HCT116 (cell line): ENCODE measurements around the gene DENND4B. TPM values are rescaled to one million over a fixed set of nuclear protein-coding genes. Genes with fewer than 3 reads are reported as not detected.

Experiments
- ATAC-seq: fragments of 200-7000 bp; cut with Tn5 transposase; 2 replicates; pipeline ENCODE4 v1.9.1; 2020; ENCODE audit warnings: mild to moderate bottlenecking, moderate library complexity
- BruUV-seq: library from RNA; stranded (reverse); fragments of 400-500 nt; replicated peaks from 2 replicates; lab custom pipeline; 2021; lab: Mats Ljungman, UMichigan
- CTCF ChIA-PET: fragments of 300-600 bp; sonication (Branson Sonifier 250); formaldehyde crosslinking; loops from one replicate; lab custom pipeline; 2021; ENCODE audit warnings: antibody characterized with exemption; lab: Charles Lee
- POLR2A ChIA-PET: fragments of 300-600, 350-600 bp; sonication (Branson Sonifier 250); formaldehyde crosslinking; loops from one replicate; lab custom pipeline; 2021; ENCODE audit warnings: antibody characterized with exemption; lab: Charles Lee
- RAD21 ChIA-PET, 2 experiments: fragments of 300-600 bp; sonication (Branson Sonifier 250); formaldehyde crosslinking; loops; one replicate each; lab custom pipeline; 2023; ENCODE audit warnings: low total read pairs in 2 of 2; ENCODE audit not compliant: uncharacterized antibody in 2 of 2, unreplicated experiment in 2 of 2, low non-redundant PET in 1 of 2; lab: Charles Lee
- DNase-seq: peaks from one replicate; pipeline ENCODE4 v3.0.0-alpha.2; 2010; ENCODE audit warnings: low read depth, low spot score
- H2AFZ ChIP-seq: fragments of 200-600 bp; shearing (Covaris generic), sonication (generic); 2 replicates; pipeline ENCODE4 v1.6.1; 2017; ENCODE audit warnings: low read depth, mixed run types, mixed read lengths, antibody characterized with exemption, low read length; ENCODE audit not compliant: poor library complexity, severe bottlenecking
- H3K27ac ChIP-seq: 2 replicates; pipeline ENCODE4 v1.5.1; 2012; ENCODE audit warnings: low read depth, low read length
- H3K27me3 ChIP-seq: fragments of 200-600 bp; sonication (generic); 2 replicates; pipeline ENCODE4 v1.6.1; 2016; ENCODE audit warnings: mixed run types, low read length, mixed read lengths; ENCODE audit not compliant: insufficient read depth
- H3K36me3 ChIP-seq, 2 experiments: fragments of 200-500 bp in 1 of 2; fragments of 200-600 bp in 1 of 2; sonication (Bioruptor generic) in 1 of 2; sonication (generic) in 1 of 2; 2 replicates each; pipeline versions ENCODE4 v1.5.1 to v1.6.1; 2014 to 2016; ENCODE audit warnings: low read length in 2 of 2, inconsistent platforms in 1 of 2, mixed read lengths in 1 of 2, mixed run types in 1 of 2; ENCODE audit not compliant: insufficient read depth in 2 of 2, control insufficient read depth in 1 of 2
- H3K4me1 ChIP-seq, 2 experiments: fragments of 200-600 bp in 1 of 2; sonication (generic) in 1 of 2; 2 replicates each; pipeline versions ENCODE4 v1.5.1 to v1.6.1; 2012 to 2017; ENCODE audit warnings: low read length in 2 of 2, inconsistent platforms in 1 of 2, mild to moderate bottlenecking in 1 of 2, mixed read lengths in 1 of 2, mixed run types in 1 of 2, moderate library complexity in 1 of 2; ENCODE audit not compliant: insufficient read depth in 2 of 2, control insufficient read depth in 1 of 2
- H3K4me2 ChIP-seq: fragments of 200-600 bp; sonication (generic); 2 replicates; pipeline ENCODE4 v1.6.1; 2017; ENCODE audit warnings: mixed run types, low read length, mixed read lengths
- H3K4me3 ChIP-seq, 2 experiments: fragments of 200-600 bp in 1 of 2; sonication (generic) in 1 of 2; replicated peaks in 1 of 2; 2 replicates each; pipeline ENCODE4 v1.5.1; 2011 to 2016; ENCODE audit warnings: low read length in 2 of 2, control low read depth in 1 of 2, low read depth in 1 of 2, mild to moderate bottlenecking in 1 of 2, mixed read lengths in 1 of 2, mixed run types in 1 of 2
- H3K79me2 ChIP-seq: fragments of 200-600 bp; sonication (generic); 2 replicates; pipeline ENCODE4 v1.6.1; 2017; ENCODE audit warnings: mild to moderate bottlenecking, mixed run types, low read length, moderate library complexity, mixed read lengths; ENCODE audit not compliant: insufficient read depth
- H3K9ac ChIP-seq: fragments of 200-600 bp; sonication (generic); 2 replicates; pipeline ENCODE4 v1.6.1; 2016; ENCODE audit warnings: low read length, mixed read lengths
- H3K9me2 ChIP-seq: fragments of 200-600 bp; sonication (generic), shearing (Covaris generic); 2 replicates; pipeline ENCODE4 v1.6.1; 2017; ENCODE audit warnings: mixed run types, mild to moderate bottlenecking, moderate library complexity; ENCODE audit not compliant: insufficient read depth
- H3K9me3 ChIP-seq, 2 experiments: fragments of 200-500 bp in 1 of 2; fragments of 200-600 bp in 1 of 2; sonication (Bioruptor generic) in 1 of 2; sonication (generic) in 1 of 2; 2 replicates each; pipeline ENCODE4 v1.6.1; 2014 to 2017; ENCODE audit warnings: low read length in 2 of 2, mixed read lengths in 2 of 2, inconsistent platforms in 1 of 2, low read depth in 1 of 2, mild to moderate bottlenecking in 1 of 2, mixed run types in 1 of 2, moderate library complexity in 1 of 2; ENCODE audit not compliant: control insufficient read depth in 1 of 2, insufficient read depth in 1 of 2
- H4K20me1 ChIP-seq: fragments of 200-600 bp; sonication (generic), shearing (Covaris generic); 2 replicates; pipeline ENCODE4 v1.6.1; 2017; ENCODE audit warnings: mixed run types, mild to moderate bottlenecking, moderate library complexity; ENCODE audit not compliant: insufficient read depth
- ATF3 ChIP-seq: IDR thresholded peaks from 2 replicates; pipeline ENCODE4 v1.6.1; 2012
- CBX3 ChIP-seq: IDR thresholded peaks from 2 replicates; pipeline ENCODE4 v1.6.1; 2012; ENCODE audit warnings: low read depth
- CEBPB ChIP-seq: IDR thresholded peaks from 2 replicates; pipeline ENCODE4 v1.6.1; 2012; ENCODE audit warnings: low read depth
- CTCF ChIP-seq, 3 experiments: fragments of 200-600 bp in 1 of 3; sonication (generic) in 1 of 3; IDR thresholded peaks in 2 of 3; conservative IDR thresholded peaks in 1 of 3; 2 replicates each; pipeline ENCODE4 v1.5.1; 2012 to 2017; ENCODE audit warnings: low read depth in 2 of 3, low read length in 2 of 3, antibody characterized with exemption in 1 of 3, borderline replicate concordance in 1 of 3, control low read depth in 1 of 3, mild to moderate bottlenecking in 1 of 3, mixed read lengths in 1 of 3, mixed run types in 1 of 3, moderate library complexity in 1 of 3; ENCODE audit not compliant: insufficient read depth in 1 of 3
- EGR1 ChIP-seq: IDR thresholded peaks from 2 replicates; pipeline ENCODE4 v1.6.1; 2012; ENCODE audit warnings: low read depth
- ELF1 ChIP-seq: IDR thresholded peaks from 2 replicates; pipeline ENCODE4 v1.6.1; 2012; ENCODE audit warnings: low read depth, borderline replicate concordance
- EZH2phosphoT487 ChIP-seq: fragments of 200-600 bp; IDR thresholded peaks from 2 replicates; pipeline ENCODE4 v1.6.1; 2018; ENCODE audit warnings: antibody characterized with exemption, borderline replicate concordance
- MAX ChIP-seq: IDR thresholded peaks from 2 replicates; pipeline ENCODE4 v1.6.1; 2012
- POLR2A ChIP-seq: IDR thresholded peaks from 2 replicates; pipeline ENCODE4 v1.7.0; 2011; ENCODE audit warnings: borderline replicate concordance; ENCODE audit not compliant: insufficient read depth, insufficient read length; ENCODE audit errors: extremely low read depth
- POLR2AphosphoS5 ChIP-seq: IDR thresholded peaks from 2 replicates; pipeline ENCODE4 v1.6.1; 2011; ENCODE audit warnings: mild to moderate bottlenecking, low read depth, low read length, moderate library complexity
- RAD21 ChIP-seq: IDR thresholded peaks from 2 replicates; pipeline ENCODE4 v1.6.1; 2012; ENCODE audit warnings: low read depth, mild to moderate bottlenecking
- SIN3A ChIP-seq: IDR thresholded peaks from 2 replicates; pipeline ENCODE4 v1.6.1; 2012; ENCODE audit warnings: low read depth
- SP1 ChIP-seq: IDR thresholded peaks from 2 replicates; pipeline ENCODE4 v1.6.1; 2012; ENCODE audit warnings: low read depth
- SRF ChIP-seq: IDR thresholded peaks from 2 replicates; pipeline ENCODE4 v1.6.1; 2012; ENCODE audit warnings: low read depth
- TCF7L2 ChIP-seq: IDR thresholded peaks from 2 replicates; pipeline ENCODE4 v1.7.0; 2011; ENCODE audit warnings: borderline replicate concordance, inconsistent platforms; ENCODE audit not compliant: insufficient read depth, insufficient read length; ENCODE audit errors: extremely low read depth
- ZBTB33 ChIP-seq: IDR thresholded peaks from 2 replicates; pipeline ENCODE4 v1.6.1; 2011; ENCODE audit warnings: mild to moderate bottlenecking, low read length, moderate library complexity; ENCODE audit not compliant: insufficient replicate concordance; ENCODE audit errors: extremely low read depth
- ZFX ChIP-seq: fragments of 450-650 bp; IDR thresholded peaks from 2 replicates; pipeline ENCODE4 v1.6.1; 2017
- ZNF274 ChIP-seq: fragments of 200-500 bp; sonication (Bioruptor generic); IDR thresholded peaks from 2 replicates; pipeline ENCODE4 v1.6.1; 2014; ENCODE audit warnings: mild to moderate bottlenecking, low read depth, low read length, inconsistent platforms
- intact Hi-C: fragments of 100-400 bp; cut with micrococcal nuclease; formaldehyde crosslinking; loops from 2 replicates; pipeline ENCODE4 v1.10.0; 2022
- total RNA-seq: library from RNA; stranded (reverse); gene quantifications from one replicate; pipeline ENCODE4 v1.2.1, GENCODE V29; 2021; ENCODE audit not compliant: unreplicated experiment
- TF ChIP-seq, protein P1 (sequence below): IDR thresholded peaks from 2 replicates; pipeline ENCODE4 v1.6.1; 2012; ENCODE audit warnings: low read depth

Gene DENND4B
- total RNA-seq, 1 experiment from 2014 or later: 70.8 TPM

GRCh38 chr1:153906396-153906795, 40.1 kb downstream of the DENND4B start:
- H3K9me2 ChIP-seq: no peaks in the 10 kb centered on the region
- TF ChIP-seq ZFX: no peak
- no peak for TF ChIP-seq SIN3A
- TF ChIP-seq ATF3: no peak
- TF ChIP-seq CEBPB: no peak
- no peak for TF ChIP-seq MAX
- TF ChIP-seq TCF7L2: no peak
- no peak for TF ChIP-seq RAD21
- TF ChIP-seq, protein P1, sequence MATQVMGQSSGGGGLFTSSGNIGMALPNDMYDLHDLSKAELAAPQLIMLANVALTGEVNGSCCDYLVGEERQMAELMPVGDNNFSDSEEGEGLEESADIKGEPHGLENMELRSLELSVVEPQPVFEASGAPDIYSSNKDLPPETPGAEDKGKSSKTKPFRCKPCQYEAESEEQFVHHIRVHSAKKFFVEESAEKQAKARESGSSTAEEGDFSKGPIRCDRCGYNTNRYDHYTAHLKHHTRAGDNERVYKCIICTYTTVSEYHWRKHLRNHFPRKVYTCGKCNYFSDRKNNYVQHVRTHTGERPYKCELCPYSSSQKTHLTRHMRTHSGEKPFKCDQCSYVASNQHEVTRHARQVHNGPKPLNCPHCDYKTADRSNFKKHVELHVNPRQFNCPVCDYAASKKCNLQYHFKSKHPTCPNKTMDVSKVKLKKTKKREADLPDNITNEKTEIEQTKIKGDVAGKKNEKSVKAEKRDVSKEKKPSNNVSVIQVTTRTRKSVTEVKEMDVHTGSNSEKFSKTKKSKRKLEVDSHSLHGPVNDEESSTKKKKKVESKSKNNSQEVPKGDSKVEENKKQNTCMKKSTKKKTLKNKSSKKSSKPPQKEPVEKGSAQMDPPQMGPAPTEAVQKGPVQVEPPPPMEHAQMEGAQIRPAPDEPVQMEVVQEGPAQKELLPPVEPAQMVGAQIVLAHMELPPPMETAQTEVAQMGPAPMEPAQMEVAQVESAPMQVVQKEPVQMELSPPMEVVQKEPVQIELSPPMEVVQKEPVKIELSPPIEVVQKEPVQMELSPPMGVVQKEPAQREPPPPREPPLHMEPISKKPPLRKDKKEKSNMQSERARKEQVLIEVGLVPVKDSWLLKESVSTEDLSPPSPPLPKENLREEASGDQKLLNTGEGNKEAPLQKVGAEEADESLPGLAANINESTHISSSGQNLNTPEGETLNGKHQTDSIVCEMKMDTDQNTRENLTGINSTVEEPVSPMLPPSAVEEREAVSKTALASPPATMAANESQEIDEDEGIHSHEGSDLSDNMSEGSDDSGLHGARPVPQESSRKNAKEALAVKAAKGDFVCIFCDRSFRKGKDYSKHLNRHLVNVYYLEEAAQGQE: no peak
- no peak for TF ChIP-seq ELF1
- TF ChIP-seq ZBTB33: no peak
- no peak for TF ChIP-seq CTCF (IDR thresholded peaks at IDR 0.05 in 2 of 3, conservative IDR thresholded peaks at IDR 0.05 in 1 of 3; ENCODE audit: borderline replicate concordance in 1 of 3, insufficient read depth in 1 of 3, low read depth in 2 of 3, low read length in 2 of 3)
- TF ChIP-seq SP1: no peak
- no peak for TF ChIP-seq EZH2phosphoT487
- no peak for TF ChIP-seq SRF
- TF ChIP-seq POLR2AphosphoS5: no peak
- TF ChIP-seq EGR1: no peak
- TF ChIP-seq CBX3: no peak
- TF ChIP-seq POLR2A: no peak
- no peak for TF ChIP-seq ZNF274
- no peak for ATAC-seq
- no peak overlapping the region for H2AFZ ChIP-seq
- ChIA-PET CTCF (no interaction called here), POLR2A (no interaction called here), RAD21 (no interaction called here)
- H3K36me3 ChIP-seq: 0 out of 4 replicates have a peak, but pooled peaks cover 0 to 3% of the 10 kb centered on the region in 2 experiments
- H3K27ac ChIP-seq: no peak overlapping the region
- no TSS peak for BruUV-seq
- no peaks in the 10 kb centered on the region for H3K27me3 ChIP-seq
- DNase-seq: no peak
- peak overlapping the region; percentile 21; the same call in 1 of the 2 replicates for H3K4me2 ChIP-seq
- H3K4me3 ChIP-seq: no peak overlapping the region
- peaks cover 0 to 22% of the 10 kb centered on the region in 2 experiments; a peak in 3 of 4 replicates for H3K4me1 ChIP-seq
- no peak overlapping the region for H3K9ac ChIP-seq
- intact Hi-C loops: loop anchor here (10.0 kb wide), 1 partner anchor 52 kb away; no protein-coding TSS in a partner anchor
- no peaks in the 10 kb centered on the region for H3K9me3 ChIP-seq
- H4K20me1 ChIP-seq: no peaks in the 10 kb centered on the region
- H3K79me2 ChIP-seq: peaks cover 85% of the 10 kb centered on the region
